Hepatocyte (in vitro differentiated cells): ENCODE measurements around the gene BMP5. TPM values are rescaled to one million over a fixed set of nuclear protein-coding genes. Genes with fewer than 3 reads are reported as not detected.
A peak's percentile ranks its signal among the peaks of the same experiment; 100 is the strongest.
"Not testable (repeated sequence)": the region's sequence is repeated elsewhere in the genome, so short reads cannot be mapped to it uniquely, and the experiment has no call there.

Source experiments
- DNase-seq: peaks from one replicate; pipeline ENCODE4 v3.0.0-alpha.2; 2016; ENCODE audit warnings: low spot score
- H2AFZ ChIP-seq: fragments of 200-600 bp; sonication (generic); 2 replicates; pipeline ENCODE4 v1.6.0; 2016; ENCODE audit warnings: antibody characterized with exemption, mild to moderate bottlenecking
- H3K27ac ChIP-seq: fragments of 200-600 bp; sonication (generic); 2 replicates; pipeline ENCODE4 v1.5.1; 2016; ENCODE audit warnings: mild to moderate bottlenecking
- H3K27me3 ChIP-seq: fragments of 200-600 bp; sonication (generic); 2 replicates; pipeline ENCODE4 v1.6.1; 2016
- H3K36me3 ChIP-seq: fragments of 200-600 bp; sonication (generic); replicated peaks from 2 replicates; pipeline ENCODE4 v1.5.1; 2016; ENCODE audit warnings: low read depth; ENCODE audit not compliant: insufficient read depth
- H3K4me1 ChIP-seq: fragments of 200-600 bp; sonication (generic); 2 replicates; pipeline ENCODE4 v1.5.1; 2016; ENCODE audit warnings: mild to moderate bottlenecking, moderate library complexity; ENCODE audit not compliant: insufficient read depth
- H3K4me2 ChIP-seq: fragments of 200-600 bp; sonication (generic); 2 replicates; pipeline ENCODE4 v1.6.0; 2016
- H3K4me3 ChIP-seq: fragments of 200-600 bp; sonication (generic); 2 replicates; pipeline ENCODE4 v1.5.1; 2016; ENCODE audit warnings: mild to moderate bottlenecking
- H3K79me2 ChIP-seq: fragments of 200-600 bp; sonication (generic); 2 replicates; pipeline ENCODE4 v1.6.0; 2017; ENCODE audit warnings: mild to moderate bottlenecking
- H3K9me2 ChIP-seq: fragments of 200-600 bp; sonication (generic); replicated peaks from 2 replicates; pipeline ENCODE4 v1.6.0; 2017; ENCODE audit warnings: mild to moderate bottlenecking; ENCODE audit not compliant: insufficient read depth
- H3K9me3 ChIP-seq: fragments of 200-600 bp; sonication (generic); 2 replicates; pipeline ENCODE4 v1.5.1; 2016; ENCODE audit warnings: low read depth, mild to moderate bottlenecking
- H4K20me1 ChIP-seq: fragments of 200-600 bp; sonication (generic); 2 replicates; pipeline ENCODE4 v1.6.0; 2016; ENCODE audit warnings: mild to moderate bottlenecking; ENCODE audit not compliant: insufficient read depth, poor library complexity, severe bottlenecking
- EZH2 ChIP-seq: fragments of 200-600 bp; sonication (generic); IDR thresholded peaks from 2 replicates; pipeline ENCODE4 v1.6.1; 2016; ENCODE audit warnings: antibody characterized with exemption, mild to moderate bottlenecking, borderline replicate concordance
- EZH2phosphoT487 ChIP-seq: fragments of 200-600 bp; sonication (generic); IDR thresholded peaks from one replicate; pipeline ENCODE4 v1.6.1; 2018; ENCODE audit warnings: antibody characterized with exemption, mild to moderate bottlenecking, low read depth, moderate library complexity; ENCODE audit not compliant: unreplicated experiment, severe bottlenecking
- WGBS: methylation state at CpG from one replicate; pipeline ENCODE4 v1.1.6; 2016; ENCODE audit warnings: low lambda C conversion rate; ENCODE audit errors: missing lambda C conversion rate; 5-methylcytosine and 5-hydroxymethylcytosine counted together
- polyA plus RNA-seq: library from polyadenylated mRNA; unstranded; fragments of >200 nt; fragmentation: Nextera tagmentation; extraction: Ambion mirVana; gene quantifications from 2 replicates; pipeline ENCODE4 v1.2.1, GENCODE V29; 2016
- total RNA-seq: library from RNA; depleted of rRNA; stranded (reverse); fragments of >200 nt; gene quantifications from 2 replicates; pipeline ENCODE4 v1.2.3, GENCODE V29; 2014
- TF ChIP-seq, protein P1 (sequence below): fragments of 200-600 bp; sonication (generic); IDR thresholded peaks from 2 replicates; pipeline ENCODE4 v1.5.1; 2016; ENCODE audit warnings: antibody characterized with exemption, mild to moderate bottlenecking; ENCODE audit not compliant: poor library complexity

The BMP5 gene
- total and polyA plus RNA-seq, 2 experiments from 2014 or later = 9.5 to 38.3 TPM

DNA sequence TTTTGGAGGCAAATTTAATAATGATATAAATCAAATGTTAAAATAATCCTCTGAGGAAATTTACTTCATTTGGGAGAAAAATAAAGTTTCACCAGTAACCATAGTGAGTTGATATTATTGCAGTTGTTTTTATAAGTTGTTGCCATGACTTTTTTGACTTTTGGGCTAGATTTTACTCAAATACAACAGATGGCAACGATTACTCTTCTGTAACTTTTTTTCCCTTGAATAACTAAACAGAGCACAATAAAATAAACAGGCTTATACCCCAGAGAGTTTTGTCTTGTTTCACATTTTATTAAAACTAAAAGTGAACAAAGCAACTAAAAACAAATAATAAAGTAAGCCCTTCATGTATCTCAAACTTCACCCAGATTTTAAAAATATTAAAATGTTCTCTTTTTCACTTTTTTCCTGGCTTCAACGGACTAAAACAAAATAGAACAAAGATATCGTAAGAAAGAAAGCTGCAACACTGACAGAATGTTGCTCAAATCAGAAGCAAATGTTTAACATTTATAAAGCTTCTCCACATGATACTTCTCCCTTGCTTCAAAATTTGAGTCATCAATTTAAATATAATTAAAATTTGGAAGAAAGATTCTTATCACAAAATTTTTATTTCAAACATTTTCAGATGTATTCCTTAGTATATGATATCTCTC, 42.5 kb upstream of the BMP5 start:
- Histone ChIP-seq H3K36me3 (no peaks in the 10 kb centered on the region), H2AFZ (no peak overlapping the region), H3K4me1 (peaks cover 4% of the 10 kb centered on the region), H3K27ac (peak overlapping the region; percentile 42), H3K9me2 (no peaks in the 10 kb centered on the region), H3K9me3 (no peaks in the 10 kb centered on the region), H3K4me3 (no peak overlapping the region), H3K79me2 (no peaks in the 10 kb centered on the region), H3K4me2 (peak overlapping the region; percentile 53), H3K27me3 (no peaks in the 10 kb centered on the region), H4K20me1 (no peaks in the 10 kb centered on the region)
- DNase-seq = no peak
- no peak for TF ChIP-seq EZH2phosphoT487
- TF ChIP-seq EZH2 = no peak
- TF ChIP-seq, protein P1, sequence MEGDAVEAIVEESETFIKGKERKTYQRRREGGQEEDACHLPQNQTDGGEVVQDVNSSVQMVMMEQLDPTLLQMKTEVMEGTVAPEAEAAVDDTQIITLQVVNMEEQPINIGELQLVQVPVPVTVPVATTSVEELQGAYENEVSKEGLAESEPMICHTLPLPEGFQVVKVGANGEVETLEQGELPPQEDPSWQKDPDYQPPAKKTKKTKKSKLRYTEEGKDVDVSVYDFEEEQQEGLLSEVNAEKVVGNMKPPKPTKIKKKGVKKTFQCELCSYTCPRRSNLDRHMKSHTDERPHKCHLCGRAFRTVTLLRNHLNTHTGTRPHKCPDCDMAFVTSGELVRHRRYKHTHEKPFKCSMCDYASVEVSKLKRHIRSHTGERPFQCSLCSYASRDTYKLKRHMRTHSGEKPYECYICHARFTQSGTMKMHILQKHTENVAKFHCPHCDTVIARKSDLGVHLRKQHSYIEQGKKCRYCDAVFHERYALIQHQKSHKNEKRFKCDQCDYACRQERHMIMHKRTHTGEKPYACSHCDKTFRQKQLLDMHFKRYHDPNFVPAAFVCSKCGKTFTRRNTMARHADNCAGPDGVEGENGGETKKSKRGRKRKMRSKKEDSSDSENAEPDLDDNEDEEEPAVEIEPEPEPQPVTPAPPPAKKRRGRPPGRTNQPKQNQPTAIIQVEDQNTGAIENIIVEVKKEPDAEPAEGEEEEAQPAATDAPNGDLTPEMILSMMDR = no peak
- WGBS = 57% methylated on average over 3 of the region's 3 CpGs

DNA sequence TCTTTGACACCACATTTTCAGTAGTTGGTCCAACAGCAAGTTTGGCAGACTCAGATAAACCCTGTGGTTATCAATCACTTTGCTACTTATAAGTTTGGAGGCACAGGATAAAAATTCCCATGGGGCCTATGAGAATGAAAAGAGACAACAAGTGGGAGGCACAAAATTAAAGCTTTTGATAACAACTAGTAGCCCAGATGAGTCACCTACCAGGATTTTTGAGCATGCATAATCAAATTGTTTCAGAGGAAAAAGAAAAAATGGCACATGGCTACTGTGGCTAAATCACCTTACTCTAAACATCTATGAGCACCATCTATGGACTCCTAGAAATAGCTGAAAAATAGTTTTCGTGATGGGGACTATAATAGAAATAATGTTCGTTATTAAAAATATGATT, 40.8 kb upstream of the BMP5 start:
- Histone ChIP-seq H3K36me3 (no peaks in the 10 kb centered on the region), H3K4me2 (no peak overlapping the region), H2AFZ (no peak overlapping the region), H3K4me3 (no peak overlapping the region), H3K79me2 (no peaks in the 10 kb centered on the region), H4K20me1 (no peaks in the 10 kb centered on the region), H3K27ac (no peak overlapping the region), H3K4me1 (peaks cover 4% of the 10 kb centered on the region), H3K27me3 (no peaks in the 10 kb centered on the region), H3K9me2 (no peaks in the 10 kb centered on the region), H3K9me3 (no peaks in the 10 kb centered on the region)
- TF ChIP-seq, protein P1 = no peak
- no peak for TF ChIP-seq EZH2
- no peak for TF ChIP-seq EZH2phosphoT487
- no peak for DNase-seq
- 98% methylated on average over 2 of the region's 2 CpGs for WGBS

DNA sequence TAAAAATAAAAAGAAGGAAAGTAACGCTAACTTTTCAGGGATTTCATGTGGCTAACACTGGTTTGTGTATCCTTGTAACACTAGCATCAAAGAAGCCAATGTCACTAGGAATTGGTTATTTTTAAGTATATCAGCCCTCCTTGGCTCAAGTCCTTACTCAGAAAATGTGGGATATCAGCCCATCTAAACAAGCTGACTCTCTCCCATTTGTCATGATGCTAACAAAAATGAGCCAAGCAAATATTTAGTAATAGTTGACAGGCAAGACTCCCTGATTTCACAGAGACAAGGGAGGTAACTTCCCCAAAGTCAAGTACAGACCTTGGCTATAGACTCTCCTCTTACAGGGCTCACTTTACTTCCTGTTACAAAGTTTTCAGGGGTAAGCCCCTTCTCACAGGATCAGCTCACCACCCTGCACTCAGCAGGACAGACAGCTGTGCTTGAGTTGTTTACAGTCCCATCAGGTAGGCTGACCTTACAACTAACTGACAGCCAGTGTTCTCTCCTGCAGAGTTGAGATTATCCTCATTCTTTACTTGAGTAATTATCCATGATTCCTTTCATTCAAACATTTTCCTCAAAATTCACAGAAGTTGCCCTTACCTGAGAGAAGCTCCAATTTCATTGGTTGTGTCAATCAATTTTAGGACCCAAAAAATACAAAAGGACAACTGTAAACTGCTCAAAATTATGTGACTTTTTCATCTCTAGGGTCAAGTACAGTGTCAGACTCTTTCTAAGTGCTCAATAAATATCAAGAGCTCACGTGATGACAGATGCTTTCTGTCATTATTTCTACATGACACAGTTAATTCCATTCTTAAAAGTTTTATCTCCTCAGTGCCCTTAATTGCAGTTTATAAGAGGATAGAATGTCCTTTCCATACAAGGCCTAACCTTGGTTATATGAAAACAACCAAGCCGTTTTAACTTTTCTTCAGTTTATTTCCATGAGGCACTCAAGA, 38.1 kb upstream of the BMP5 start:
- Histone ChIP-seq H3K4me1 (peaks cover 4% of the 10 kb centered on the region), H3K79me2 (no peaks in the 10 kb centered on the region), H3K4me3 (no peak overlapping the region), H3K27ac (no peak overlapping the region), H3K4me2 (no peak overlapping the region), H3K36me3 (no peaks in the 10 kb centered on the region), H2AFZ (no peak overlapping the region), H3K9me3 (no peaks in the 10 kb centered on the region), H3K9me2 (no peaks in the 10 kb centered on the region), H4K20me1 (no peaks in the 10 kb centered on the region), H3K27me3 (no peaks in the 10 kb centered on the region)
- TF ChIP-seq EZH2phosphoT487 (no peak), EZH2 (no peak)
- TF ChIP-seq, protein P1 = no peak
- 47% methylated on average over 3 of the region's 3 CpGs for WGBS
- DNase-seq = no peak

DNA sequence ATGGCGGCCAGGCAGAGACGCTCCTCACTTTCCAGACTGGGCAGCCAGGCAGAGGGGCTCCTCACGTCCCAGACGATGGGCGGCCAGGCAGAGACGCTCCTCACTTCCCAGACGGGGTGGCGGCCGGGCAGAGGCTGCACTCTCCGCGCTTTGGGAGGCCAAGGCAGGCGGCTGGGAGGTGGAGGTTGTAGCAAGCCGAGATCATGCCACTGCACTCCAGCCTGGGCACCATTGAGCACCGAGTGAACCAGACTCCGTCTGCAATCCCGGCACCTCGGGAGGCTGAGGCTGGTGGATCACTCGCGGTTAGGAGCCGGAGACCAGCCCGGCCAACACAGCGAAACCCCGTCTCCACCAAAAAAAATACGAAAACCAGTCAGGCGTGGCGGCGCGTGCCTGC, 35.1 kb upstream of the BMP5 start:
- H2AFZ ChIP-seq, H3K27me3 ChIP-seq, H3K79me2 ChIP-seq, H3K9me3 ChIP-seq, H3K36me3 ChIP-seq, H3K27ac ChIP-seq, H3K4me3 ChIP-seq, H3K4me1 ChIP-seq, H3K4me2 ChIP-seq, DNase-seq, H4K20me1 ChIP-seq, H3K9me2 ChIP-seq: not testable (repeated sequence)
- WGBS = no CpG with 5 or more reads among the region's 28 CpGs

DNA sequence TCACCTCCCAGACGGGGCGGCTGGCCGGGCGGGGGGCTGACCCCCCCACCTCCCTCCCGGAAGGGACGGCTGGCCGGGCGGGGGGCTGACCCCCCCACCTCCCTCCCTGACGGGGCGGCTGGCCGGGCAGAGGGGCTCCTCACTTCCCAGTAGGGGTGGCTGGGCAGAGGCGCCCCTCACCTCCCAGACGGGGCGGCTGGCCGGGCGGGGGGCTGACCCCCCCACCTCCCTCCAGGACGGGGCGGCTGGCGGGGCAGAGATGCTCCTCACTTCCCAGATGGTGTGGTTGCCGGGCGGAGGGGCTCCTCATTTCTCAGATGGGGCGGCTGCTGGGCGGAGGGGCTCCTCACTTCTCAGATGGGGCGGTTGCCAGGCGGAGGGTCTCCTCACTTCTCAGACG, 34.5 kb upstream of the BMP5 start:
- not testable (repeated sequence) for H3K4me3 ChIP-seq, H3K9me2 ChIP-seq, H3K4me1 ChIP-seq, DNase-seq, H3K9me3 ChIP-seq, H3K27ac ChIP-seq, H3K4me2 ChIP-seq, H2AFZ ChIP-seq, H3K27me3 ChIP-seq, H4K20me1 ChIP-seq, H3K79me2 ChIP-seq, H3K36me3 ChIP-seq
- WGBS = 100% methylated on average over 1 of the region's 26 CpGs
